SK-N-SH treated with all-trans-retinoic acid at 6 μM for 48 hours (cell line): ENCODE results near the gene ALK.

ENCODE experiments used
- ATAC-seq: fragments of 200-7000 bp; cut with Tn5 transposase; 3 replicates; pipeline ENCODE4 v1.9.1; 2020; ENCODE audit warnings: mild to moderate bottlenecking, moderate library complexity
- ARNTL ChIP-seq: fragments of 450-650 bp; formaldehyde crosslinking; IDR thresholded peaks from 2 replicates; pipeline ENCODE4 v1.5.0; 2020; ENCODE audit warnings: low read depth, mild to moderate bottlenecking, moderate library complexity, borderline replicate concordance
- BACH2 ChIP-seq: fragments of 250-450 bp; sonication (Bioruptor Pico); IDR thresholded peaks from 2 replicates; pipeline ENCODE4 v1.9.0; 2021; ENCODE audit warnings: mild to moderate bottlenecking, borderline replicate concordance
- CSDC2 ChIP-seq: fragments of 250-450 bp; sonication (Bioruptor Pico); IDR thresholded peaks from 2 replicates; pipeline ENCODE4 v1.5.0; 2020; ENCODE audit warnings: mild to moderate bottlenecking, moderate library complexity
- ESRRG ChIP-seq: fragments of 250-450 bp; sonication (Bioruptor Pico); IDR thresholded peaks from 2 replicates; pipeline ENCODE4 v1.6.1; 2021; ENCODE audit warnings: mild to moderate bottlenecking
- ISL1 ChIP-seq: fragments of 250-450 bp; sonication (Bioruptor Pico); IDR thresholded peaks from 2 replicates; pipeline ENCODE4 v2.1.2; 2022; ENCODE audit warnings: mild to moderate bottlenecking, moderate library complexity
- OSR1 ChIP-seq: fragments of 250-450 bp; sonication (Bioruptor Pico); IDR thresholded peaks from 2 replicates; pipeline ENCODE4 v1.8.0; 2022; ENCODE audit warnings: moderate library complexity, mild to moderate bottlenecking, inconsistent platforms
- PPARA ChIP-seq: fragments of 250-450 bp; sonication (Bioruptor Pico); IDR thresholded peaks from 2 replicates; pipeline ENCODE4 v1.5.0; 2020; ENCODE audit warnings: mild to moderate bottlenecking, borderline replicate concordance
- RARB ChIP-seq: fragments of 250-450 bp; sonication (Bioruptor Pico); IDR thresholded peaks from 2 replicates; pipeline ENCODE4 v1.8.0; 2021; ENCODE audit warnings: mild to moderate bottlenecking, moderate library complexity
- SNAI2 ChIP-seq: fragments of 250-450 bp; sonication (Bioruptor Pico); IDR thresholded peaks from 2 replicates; pipeline ENCODE4 v1.5.0; 2020; ENCODE audit warnings: mild to moderate bottlenecking, moderate library complexity
- TCF4 ChIP-seq: fragments of 250-450 bp; sonication (Bioruptor Pico); IDR thresholded peaks from 2 replicates; pipeline ENCODE4 v1.8.0; 2021; ENCODE audit warnings: mild to moderate bottlenecking, moderate library complexity, borderline replicate concordance
- TOX ChIP-seq: fragments of 250-450 bp; sonication (Bioruptor Pico); IDR thresholded peaks from 2 replicates; pipeline ENCODE4 v1.8.0; 2021; ENCODE audit warnings: mild to moderate bottlenecking, moderate library complexity, borderline replicate concordance
- ZC3H10 ChIP-seq: fragments of 250-450 bp; sonication (Bioruptor Pico); IDR thresholded peaks from 2 replicates; pipeline ENCODE4 v1.5.1; 2021; ENCODE audit warnings: mild to moderate bottlenecking, moderate library complexity
- ZNF565 ChIP-seq: fragments of 450-650 bp; formaldehyde crosslinking; conservative IDR thresholded peaks from 2 replicates; pipeline ENCODE4 v1.5.0; 2020; ENCODE audit warnings: low read depth, mild to moderate bottlenecking, moderate library complexity
- ZNF70 ChIP-seq: fragments of 450-650 bp; formaldehyde crosslinking; IDR thresholded peaks from 2 replicates; pipeline ENCODE4 v1.5.0; 2020; ENCODE audit warnings: mild to moderate bottlenecking, moderate library complexity
- ZNF8 ChIP-seq: fragments of 450-650 bp; formaldehyde crosslinking; IDR thresholded peaks from 2 replicates; pipeline ENCODE4 v1.5.0; 2020; ENCODE audit warnings: mild to moderate bottlenecking, moderate library complexity
- TF ChIP-seq, protein P1 (sequence below): fragments of 250-450 bp; sonication (Bioruptor Pico); IDR thresholded peaks from 2 replicates; pipeline ENCODE4 v1.5.1; 2020; ENCODE audit warnings: low read depth, mild to moderate bottlenecking, moderate library complexity
- TF ChIP-seq, protein P2 (sequence below): fragments of 250-450 bp; sonication (Bioruptor Pico); IDR thresholded peaks from 2 replicates; pipeline ENCODE4 v1.8.0; 2021; ENCODE audit warnings: low read depth, mild to moderate bottlenecking, moderate library complexity, borderline replicate concordance
- TF ChIP-seq, protein P3 (sequence below): fragments of 250-450 bp; sonication (Bioruptor Pico); IDR thresholded peaks from 2 replicates; pipeline ENCODE4 v1.5.1; 2021; ENCODE audit warnings: mild to moderate bottlenecking, moderate library complexity
- TF ChIP-seq, protein P4 (sequence below): fragments of 250-450 bp; sonication (Bioruptor Pico); IDR thresholded peaks from 2 replicates; pipeline ENCODE4 v1.5.0; 2020; ENCODE audit warnings: mild to moderate bottlenecking, moderate library complexity

The ALK gene

DNA sequence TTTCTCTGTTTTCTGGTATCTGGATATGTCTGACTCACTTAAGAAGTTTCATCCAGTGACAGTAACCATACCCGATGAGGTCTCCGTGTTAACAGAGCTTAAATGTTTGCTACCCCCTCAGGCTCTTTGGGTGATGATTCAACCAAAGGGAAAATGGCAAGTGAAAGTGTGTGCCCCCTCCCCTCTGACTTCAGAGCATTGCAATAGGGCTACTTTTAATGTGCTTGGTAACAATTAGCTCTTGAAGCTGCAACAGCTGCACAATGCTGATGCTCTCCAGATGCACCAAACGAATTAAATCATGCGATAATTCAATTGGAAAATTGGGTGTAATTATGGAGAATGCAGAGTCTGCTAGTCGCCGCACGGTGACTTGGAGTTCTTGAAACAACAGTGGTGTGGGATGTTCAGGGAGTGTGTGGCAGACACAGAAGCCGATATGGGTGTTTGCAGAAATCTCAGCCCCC is 270.7 kb downstream of the ALK start (continued):
- TF ChIP-seq, protein P1, sequence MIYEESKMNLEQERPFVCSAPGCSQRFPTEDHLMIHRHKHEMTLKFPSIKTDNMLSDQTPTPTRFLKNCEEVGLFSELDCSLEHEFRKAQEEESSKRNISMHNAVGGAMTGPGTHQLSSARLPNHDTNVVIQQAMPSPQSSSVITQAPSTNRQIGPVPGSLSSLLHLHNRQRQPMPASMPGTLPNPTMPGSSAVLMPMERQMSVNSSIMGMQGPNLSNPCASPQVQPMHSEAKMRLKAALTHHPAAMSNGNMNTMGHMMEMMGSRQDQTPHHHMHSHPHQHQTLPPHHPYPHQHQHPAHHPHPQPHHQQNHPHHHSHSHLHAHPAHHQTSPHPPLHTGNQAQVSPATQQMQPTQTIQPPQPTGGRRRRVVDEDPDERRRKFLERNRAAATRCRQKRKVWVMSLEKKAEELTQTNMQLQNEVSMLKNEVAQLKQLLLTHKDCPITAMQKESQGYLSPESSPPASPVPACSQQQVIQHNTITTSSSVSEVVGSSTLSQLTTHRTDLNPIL (CRISPR knock-in tag), result peak; percentile 96
- TF ChIP-seq ZNF70 (CRISPR knock-in tag), result no peak; the same call in none of the 2 replicates
- TF ChIP-seq BACH2 (CRISPR knock-in tag), result no peak; the same call in 1 of the 2 replicates
- TF ChIP-seq, protein P2, sequence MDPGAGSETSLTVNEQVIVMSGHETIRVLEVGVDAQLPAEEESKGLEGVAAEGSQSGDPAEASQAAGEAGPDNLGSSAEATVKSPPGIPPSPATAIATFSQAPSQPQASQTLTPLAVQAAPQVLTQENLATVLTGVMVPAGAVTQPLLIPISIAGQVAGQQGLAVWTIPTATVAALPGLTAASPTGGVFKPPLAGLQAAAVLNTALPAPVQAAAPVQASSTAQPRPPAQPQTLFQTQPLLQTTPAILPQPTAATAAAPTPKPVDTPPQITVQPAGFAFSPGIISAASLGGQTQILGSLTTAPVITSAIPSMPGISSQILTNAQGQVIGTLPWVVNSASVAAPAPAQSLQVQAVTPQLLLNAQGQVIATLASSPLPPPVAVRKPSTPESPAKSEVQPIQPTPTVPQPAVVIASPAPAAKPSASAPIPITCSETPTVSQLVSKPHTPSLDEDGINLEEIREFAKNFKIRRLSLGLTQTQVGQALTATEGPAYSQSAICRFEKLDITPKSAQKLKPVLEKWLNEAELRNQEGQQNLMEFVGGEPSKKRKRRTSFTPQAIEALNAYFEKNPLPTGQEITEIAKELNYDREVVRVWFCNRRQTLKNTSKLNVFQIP (CRISPR knock-in tag), result peak; percentile 84; the same call in 1 of the 2 replicates

DNA sequence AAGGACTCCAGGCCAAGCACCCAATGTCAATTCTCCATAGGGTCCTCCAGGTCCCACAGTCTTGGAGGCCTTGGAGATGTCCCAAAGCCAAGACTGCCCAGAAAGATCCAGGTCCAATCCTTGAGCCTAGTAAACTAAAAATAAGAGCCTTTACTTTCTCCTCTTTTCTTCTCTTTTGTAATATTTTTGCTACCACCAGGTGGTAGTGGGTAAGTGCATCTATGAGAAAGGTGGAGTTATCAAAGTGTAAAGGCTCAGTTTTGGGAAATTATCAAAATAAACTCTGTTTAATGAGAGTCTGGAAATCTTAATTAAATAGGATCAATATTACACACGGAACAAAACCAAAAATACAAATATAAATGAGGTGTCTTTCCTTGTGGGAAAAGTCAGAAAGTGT is 276.4 kb downstream of the ALK start:
- ATAC-seq, result no peak
- TF ChIP-seq OSR1 (no peak), ZNF8 (CRISPR knock-in tag) (no peak), TOX (CRISPR knock-in tag) (no peak), BACH2 (CRISPR knock-in tag) (no peak), PPARA (CRISPR knock-in tag) (no peak), ZNF565 (CRISPR knock-in tag) (no peak), ISL1 (CRISPR knock-in tag) (no peak)
- TF ChIP-seq, protein P3, sequence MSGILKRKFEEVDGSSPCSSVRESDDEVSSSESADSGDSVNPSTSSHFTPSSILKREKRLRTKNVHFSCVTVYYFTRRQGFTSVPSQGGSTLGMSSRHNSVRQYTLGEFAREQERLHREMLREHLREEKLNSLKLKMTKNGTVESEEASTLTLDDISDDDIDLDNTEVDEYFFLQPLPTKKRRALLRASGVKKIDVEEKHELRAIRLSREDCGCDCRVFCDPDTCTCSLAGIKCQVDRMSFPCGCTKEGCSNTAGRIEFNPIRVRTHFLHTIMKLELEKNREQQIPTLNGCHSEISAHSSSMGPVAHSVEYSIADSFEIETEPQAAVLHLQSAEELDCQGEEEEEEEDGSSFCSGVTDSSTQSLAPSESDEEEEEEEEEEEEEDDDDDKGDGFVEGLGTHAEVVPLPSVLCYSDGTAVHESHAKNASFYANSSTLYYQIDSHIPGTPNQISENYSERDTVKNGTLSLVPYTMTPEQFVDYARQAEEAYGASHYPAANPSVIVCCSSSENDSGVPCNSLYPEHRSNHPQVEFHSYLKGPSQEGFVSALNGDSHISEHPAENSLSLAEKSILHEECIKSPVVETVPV (CRISPR knock-in tag), result no peak

DNA sequence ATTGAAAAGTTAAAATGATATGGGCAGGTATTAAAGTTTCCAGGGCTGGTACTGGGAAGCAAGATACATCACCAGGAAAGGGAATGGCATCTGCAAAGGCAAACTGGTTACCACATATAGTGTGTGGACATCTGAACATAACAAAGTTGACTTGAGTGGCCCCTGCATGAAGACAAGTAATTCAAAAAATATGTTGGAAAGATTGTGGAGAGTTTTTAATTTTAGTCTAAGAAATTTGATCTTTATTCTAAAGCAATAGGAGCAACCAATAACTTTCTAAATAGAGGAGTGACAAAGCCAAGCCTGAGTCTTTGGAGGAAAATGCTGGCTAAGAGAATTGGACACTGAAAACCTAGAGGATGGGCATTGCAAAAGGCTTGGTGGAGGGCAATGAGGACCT is 278.2 kb downstream of the ALK start:
- ATAC-seq, result no peak
- no peak for TF ChIP-seq ZC3H10
- TF ChIP-seq BACH2 (CRISPR knock-in tag), result no peak
- TF ChIP-seq, protein P3 (CRISPR knock-in tag), result no peak
- no peak for TF ChIP-seq PPARA (CRISPR knock-in tag)
- TF ChIP-seq, protein P1 (CRISPR knock-in tag), result no peak
- no peak for TF ChIP-seq TOX (CRISPR knock-in tag)
- TF ChIP-seq RARB (CRISPR knock-in tag), result no peak
- TF ChIP-seq, protein P2 (CRISPR knock-in tag), result no peak
- TF ChIP-seq ZNF8 (CRISPR knock-in tag), result no peak
- no peak for TF ChIP-seq TCF4 (CRISPR knock-in tag)
- TF ChIP-seq ZNF70 (CRISPR knock-in tag), result no peak
- TF ChIP-seq ARNTL (CRISPR knock-in tag), result no peak
- TF ChIP-seq ESRRG (CRISPR knock-in tag), result no peak
- no peak for TF ChIP-seq CSDC2
- TF ChIP-seq, all 23 proteins: peak for 0

DNA sequence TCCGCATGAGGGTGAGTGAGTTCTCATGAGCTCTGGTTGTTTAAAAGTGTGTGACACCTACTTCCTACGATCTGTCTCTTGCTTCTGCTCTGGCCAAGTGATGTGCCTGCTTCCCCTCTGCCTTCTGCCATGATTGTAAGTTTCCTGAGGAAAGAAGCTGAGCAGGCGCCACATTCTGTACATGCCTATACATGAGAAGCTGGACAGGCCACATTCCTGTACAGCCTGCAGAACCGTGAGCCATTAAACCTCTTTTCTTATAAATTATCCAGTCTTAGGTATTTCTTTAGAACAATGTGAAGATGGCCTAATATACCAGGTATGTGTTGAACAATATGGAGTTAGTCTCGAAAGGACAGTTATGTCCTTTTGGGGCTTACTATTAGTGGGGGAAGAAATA is 281.0 kb downstream of the ALK start:
- ATAC-seq, result no peak
- TF ChIP-seq, protein P4, sequence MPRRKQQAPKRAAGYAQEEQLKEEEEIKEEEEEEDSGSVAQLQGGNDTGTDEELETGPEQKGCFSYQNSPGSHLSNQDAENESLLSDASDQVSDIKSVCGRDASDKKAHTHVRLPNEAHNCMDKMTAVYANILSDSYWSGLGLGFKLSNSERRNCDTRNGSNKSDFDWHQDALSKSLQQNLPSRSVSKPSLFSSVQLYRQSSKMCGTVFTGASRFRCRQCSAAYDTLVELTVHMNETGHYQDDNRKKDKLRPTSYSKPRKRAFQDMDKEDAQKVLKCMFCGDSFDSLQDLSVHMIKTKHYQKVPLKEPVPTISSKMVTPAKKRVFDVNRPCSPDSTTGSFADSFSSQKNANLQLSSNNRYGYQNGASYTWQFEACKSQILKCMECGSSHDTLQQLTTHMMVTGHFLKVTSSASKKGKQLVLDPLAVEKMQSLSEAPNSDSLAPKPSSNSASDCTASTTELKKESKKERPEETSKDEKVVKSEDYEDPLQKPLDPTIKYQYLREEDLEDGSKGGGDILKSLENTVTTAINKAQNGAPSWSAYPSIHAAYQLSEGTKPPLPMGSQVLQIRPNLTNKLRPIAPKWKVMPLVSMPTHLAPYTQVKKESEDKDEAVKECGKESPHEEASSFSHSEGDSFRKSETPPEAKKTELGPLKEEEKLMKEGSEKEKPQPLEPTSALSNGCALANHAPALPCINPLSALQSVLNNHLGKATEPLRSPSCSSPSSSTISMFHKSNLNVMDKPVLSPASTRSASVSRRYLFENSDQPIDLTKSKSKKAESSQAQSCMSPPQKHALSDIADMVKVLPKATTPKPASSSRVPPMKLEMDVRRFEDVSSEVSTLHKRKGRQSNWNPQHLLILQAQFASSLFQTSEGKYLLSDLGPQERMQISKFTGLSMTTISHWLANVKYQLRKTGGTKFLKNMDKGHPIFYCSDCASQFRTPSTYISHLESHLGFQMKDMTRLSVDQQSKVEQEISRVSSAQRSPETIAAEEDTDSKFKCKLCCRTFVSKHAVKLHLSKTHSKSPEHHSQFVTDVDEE, result no peak
- TF ChIP-seq ZNF8 (CRISPR knock-in tag) (no peak), OSR1 (no peak), ESRRG (CRISPR knock-in tag) (no peak), SNAI2 (CRISPR knock-in tag) (no peak), ZNF565 (CRISPR knock-in tag) (no peak), ARNTL (CRISPR knock-in tag) (no peak)
